HG02943 (cell line): ENCODE results near the gene SUPT5H.
"Not testable (repeated sequence)": the region's sequence is repeated elsewhere in the genome, so short reads cannot be mapped to it uniquely, and the experiment has no call there.

Experiments
- ATAC-seq: cut with Tn5 transposase; IDR thresholded peaks from one replicate; pipeline ENCODE4 v1.9.1; 2021; ENCODE audit warnings: mild to moderate bottlenecking, low read depth, moderate library complexity; ENCODE audit not compliant: unreplicated experiment

Gene SUPT5H

GRCh38 chr19:39449116-39449797 is 3.9 kb downstream of the SUPT5H start:
- no peak for ATAC-seq

- ATAC-seq = not testable (repeated sequence)
Measured at GRCh38 chr19:39451257-39451656, 5.9 kb downstream of the SUPT5H start.

GRCh38 chr19:39463403-39463802 is 18.0 kb downstream of the SUPT5H start:
- no peak for ATAC-seq

- ATAC-seq = no peak
Measured at GRCh38 chr19:39465956-39466747, 20.8 kb downstream of the SUPT5H start.

GRCh38 chr19:39467941-39468340 is 22.6 kb downstream of the SUPT5H start:
- ATAC-seq = no peak

- ATAC-seq = no peak
Measured at GRCh38 chr19:39469036-39469435, 23.7 kb downstream of the SUPT5H start.

GRCh38 chr19:39469567-39469966 is 24.2 kb downstream of the SUPT5H start:
- no peak for ATAC-seq

- ATAC-seq = no peak
Measured at GRCh38 chr19:39470724-39471339, 25.4 kb downstream of the SUPT5H start.

GRCh38 chr19:39471756-39472536 is 26.6 kb downstream of the SUPT5H start:
- no peak for ATAC-seq

- ATAC-seq = no peak
Measured at GRCh38 chr19:39472746-39473442, 27.5 kb downstream of the SUPT5H start.

- no peak for ATAC-seq
Measured at GRCh38 chr19:39473443-39473960, 28.1 kb downstream of the SUPT5H start.

- ATAC-seq = no peak
Measured at GRCh38 chr19:39474139-39474620, 28.8 kb downstream of the SUPT5H start.

- no peak for ATAC-seq
Measured at GRCh38 chr19:39475748-39476147, 30.4 kb downstream of the SUPT5H start.

GRCh38 chr19:39479319-39479801 is 34.0 kb downstream of the SUPT5H start:
- ATAC-seq = not testable (repeated sequence)

- ATAC-seq = no peak
Measured at GRCh38 chr19:39479916-39480315, 34.5 kb downstream of the SUPT5H start.

GRCh38 chr19:39480337-39481228 is 35.2 kb downstream of the SUPT5H start, which contains the start of gene TIMM50:
TIMM50 (plus strand) TSS chr19:39480838; CDS start chr19:39480854, 16 bp downstream.
- peak; percentile 84 for ATAC-seq

GRCh38 chr19:39481229-39481545 is 35.8 kb downstream of the SUPT5H start:
- peak; percentile 4 for ATAC-seq

GRCh38 chr19:39481676-39482075 is 36.3 kb downstream of the SUPT5H start:
- ATAC-seq = no peak

- no peak for ATAC-seq
Measured at GRCh38 chr19:39483141-39483540, 37.8 kb downstream of the SUPT5H start.
